Measurements from ENCODE around the gene ZNF230. TPM values are rescaled to one million over a fixed set of nuclear protein-coding genes. Genes with fewer than 3 reads are reported as not detected.

ZNF230 gene
- total and polyA plus RNA-seq, 2 donors (not counting 3 experiments of a cell fraction or from before 2014, with no cell fraction given), result 1.4 to 2.9 TPM

GRCh38 chr19:44032001-44032610 is 29.3 kb downstream of the ZNF230 start:
- Histone ChIP-seq H3K9me1 (replicated peaks; ENCODE audit: control insufficient read depth, extremely low read depth, insufficient read depth, low read length) (no peaks in the 10 kb centered on the region), H3K4me2 (ENCODE audit: insufficient read depth, low read length) (no peak overlapping the region), H3K27me3 (ENCODE audit: control insufficient read depth in 2 of 2, insufficient read depth in 2 of 2, low read length in 2 of 2) (no peaks in the 10 kb centered on the region), H3K27ac (ENCODE audit: insufficient read depth, low read depth, low read length) (no peak overlapping the region), H3K36me3 (ENCODE audit: control insufficient read depth in 2 of 2, extremely low read depth in 1 of 2, insufficient read depth in 2 of 2, low read length in 2 of 2) (peaks cover 6 to 11% of the 10 kb centered on the region in 2 experiments), H3K9ac (replicated peaks; ENCODE audit: extremely low read depth, insufficient read depth, low read length) (no peak overlapping the region), H3K4me1 (ENCODE audit: control insufficient read depth, extremely low read depth, insufficient read depth, low read length) (no peaks in the 10 kb centered on the region), H3K4me3 (replicated peaks in 1 of 3; ENCODE audit: insufficient read depth in 1 of 3, low read depth in 1 of 3, low read length in 3 of 3) (no peak overlapping the region), H3K9me3 (replicated peaks; ENCODE audit: control insufficient read depth, insufficient read depth, low read length) (peaks cover 7% of the 10 kb centered on the region), H2AFZ (ENCODE audit: low read depth, low read length) (no peak overlapping the region), H4K20me1 (replicated peaks; ENCODE audit: control insufficient read depth, extremely low read depth, insufficient read depth, low read length) (no peaks in the 10 kb centered on the region), H3K79me2 (ENCODE audit: control insufficient read depth, insufficient read depth, low read length) (no peaks in the 10 kb centered on the region)
- FAIRE-seq (no peak), DNase-seq (ENCODE audit: low read depth, low spot score) (no peak)
- intact Hi-C loops (cut with micrococcal nuclease) (no loop called here), dilution Hi-C loops (cut with MboI; ENCODE audit: extremely low pct_ligation_motif_present, low sequenced_read_pairs) (no loop called here)
- ChIA-PET POLR2A (no interaction called here), CTCF (no interaction called here)
- no TSS peak for BruUV-seq (replicated peaks)
- no peak for TF ChIP-seq POLR2A (IDR thresholded peaks at IDR 0.05; ENCODE audit: low read depth, low read length)
- no peak for TF ChIP-seq MYC (IDR thresholded peaks at IDR 0.05; ENCODE audit: low read depth, low read length)
- TF ChIP-seq FOS (IDR thresholded peaks at IDR 0.05; ENCODE audit: borderline replicate concordance, insufficient read depth, low read length), result no peak
- no peak for TF ChIP-seq POLR2AphosphoS5 (IDR thresholded peaks at IDR 0.05; ENCODE audit: insufficient read depth, low read depth, low read length)
- no peak for TF ChIP-seq JUN (IDR thresholded peaks at IDR 0.05; ENCODE audit: borderline replicate concordance, insufficient read depth, insufficient read length, low read depth)
- TF ChIP-seq MAX (IDR thresholded peaks at IDR 0.05; ENCODE audit: insufficient read depth, insufficient read length), result no peak
- TF ChIP-seq GATA2 (IDR thresholded peaks at IDR 0.05; ENCODE audit: insufficient read depth, insufficient read length, low read depth, low read length), result no peak
- no peak for TF ChIP-seq CTCF (IDR thresholded peaks at IDR 0.05; ENCODE audit: extremely low read depth in 1 of 2, insufficient read depth in 1 of 2, low read depth in 1 of 2, low read length in 2 of 2)
- TF ChIP-seq EZH2 (IDR thresholded peaks at IDR 0.05; ENCODE audit: borderline replicate concordance, low read depth, low read length, severe bottlenecking), result no peak

All from endothelial cell of umbilical vein (primary cell).